Skeletal muscle cell (primary cell): Measurements from ENCODE around the gene SRP54.
"Not testable (repeated sequence)": the region's sequence is repeated elsewhere in the genome, so short reads cannot be mapped to it uniquely, and the experiment has no call there.

ENCODE experiments used
- DNase-seq: peaks from one replicate; pipeline ENCODE4 v3.0.0-alpha.2; 2010; ENCODE audit warnings: low read depth
- H3K4me3 ChIP-seq: 2 replicates; pipeline ENCODE4 v1.5.1; 2011; ENCODE audit warnings: low read depth, mild to moderate bottlenecking, control low read depth, low read length, moderate library complexity

SRP54 gene

GRCh38 chr14:34981743-34982420 is 910 bp upstream of the SRP54 start:
- H3K4me3 ChIP-seq, result peak overlapping the region; percentile 68
- DNase-seq, result peak; percentile 11

- peak overlapping the region; percentile 68 for H3K4me3 ChIP-seq
- no peak for DNase-seq
Observed at GRCh38 chr14:34983148-34983760, 462 bp downstream of the SRP54 start.

GRCh38 chr14:34983786-34984185 is 994 bp downstream of the SRP54 start:
- H3K4me3 ChIP-seq, result peak overlapping the region; percentile 68
- DNase-seq, result no peak

- H3K4me3 ChIP-seq, result no peak overlapping the region
- DNase-seq, result no peak
Observed at GRCh38 chr14:34985740-34986139, 2.9 kb downstream of the SRP54 start.

- no peak overlapping the region for H3K4me3 ChIP-seq
- DNase-seq, result no peak
Observed at GRCh38 chr14:34987180-34987579, 4.4 kb downstream of the SRP54 start.

- DNase-seq, result no peak
- H3K4me3 ChIP-seq, result no peak overlapping the region
Observed at GRCh38 chr14:34989762-34990161, 7.0 kb downstream of the SRP54 start.

- no peak for DNase-seq
Observed at GRCh38 chr14:34993426-34993825, 10.6 kb downstream of the SRP54 start.

GRCh38 chr14:34994668-34995067 is 11.9 kb downstream of the SRP54 start:
- no peak overlapping the region for H3K4me3 ChIP-seq
- DNase-seq, result no peak

More at GRCh38 chr14:34993426-34993825, 10.6 kb downstream of the SRP54 start:
- H3K4me3 ChIP-seq, result no peak overlapping the region

- no peak overlapping the region for H3K4me3 ChIP-seq
- DNase-seq, result no peak
Observed at GRCh38 chr14:34997762-34998161, 15.0 kb downstream of the SRP54 start.

GRCh38 chr14:34999500-34999899 is 16.7 kb downstream of the SRP54 start:
- DNase-seq, result no peak
- H3K4me3 ChIP-seq, result no peak overlapping the region

GRCh38 chr14:35001621-35002020 is 18.8 kb downstream of the SRP54 start:
- no peak overlapping the region for H3K4me3 ChIP-seq
- DNase-seq, result no peak

GRCh38 chr14:35004839-35005238 is 22.0 kb downstream of the SRP54 start:
- no peak overlapping the region for H3K4me3 ChIP-seq
- DNase-seq, result no peak

- no peak overlapping the region for H3K4me3 ChIP-seq
- no peak for DNase-seq
Observed at GRCh38 chr14:35016568-35016967, 33.8 kb downstream of the SRP54 start.

- no peak overlapping the region for H3K4me3 ChIP-seq
- no peak for DNase-seq
Observed at GRCh38 chr14:35020713-35021112, 37.9 kb downstream of the SRP54 start.

GRCh38 chr14:35028435-35028834 is 45.6 kb downstream of the SRP54 start:
- H3K4me3 ChIP-seq, result no peak overlapping the region
- DNase-seq, result no peak

GRCh38 chr14:35032562-35032961 is 49.8 kb downstream of the SRP54 start:
- DNase-seq, result no peak
- H3K4me3 ChIP-seq, result no peak overlapping the region

- no peak for DNase-seq
- no peak overlapping the region for H3K4me3 ChIP-seq
Observed at GRCh38 chr14:35034440-35034833, 51.6 kb downstream of the SRP54 start.

GRCh38 chr14:35034944-35035554 is 52.3 kb downstream of the SRP54 start:
- DNase-seq, H3K4me3 ChIP-seq: not testable (repeated sequence)

- DNase-seq, H3K4me3 ChIP-seq: not testable (repeated sequence)
Observed at GRCh38 chr14:35038312-35038711, 55.5 kb downstream of the SRP54 start.

GRCh38 chr14:35042632-35043031 is 59.8 kb downstream of the SRP54 start:
- no peak overlapping the region for H3K4me3 ChIP-seq
- DNase-seq, result no peak

- no peak overlapping the region for H3K4me3 ChIP-seq
- DNase-seq, result no peak
Observed at GRCh38 chr14:35043046-35043445, 60.3 kb downstream of the SRP54 start.
